ENCODE measurements around the gene CMIP. TPM values are rescaled to one million over a fixed set of nuclear protein-coding genes. Genes with fewer than 3 reads are reported as not detected.

The CMIP gene
- polyA plus RNA-seq, 1 experiment: 2.7 TPM

- CTCF ChIA-PET: no interaction called here
Observed at GRCh38 chr16:81669473-81670350, 225.1 kb downstream of the CMIP start.

GRCh38 chr16:81671738-81672597, 227.4 kb downstream of the CMIP start:
- TF ChIP-seq CTCF (IDR thresholded peaks at IDR 0.05; ENCODE audit: low read depth, low read length): no peak

More at GRCh38 chr16:81669473-81670350, 225.1 kb downstream of the CMIP start:
- H3K27me3 ChIP-seq (ENCODE audit: control insufficient read depth, insufficient read depth, low read length): no peaks in the 10 kb centered on the region
- no peaks in the 10 kb centered on the region; the same call in 1 of the 2 replicates for H3K9me3 ChIP-seq (ENCODE audit: control insufficient read depth, insufficient read depth, low read length)
- TF ChIP-seq CTCF (IDR thresholded peaks at IDR 0.05; ENCODE audit: low read depth, low read length): no peak
- no peak overlapping the region for H3K4me3 ChIP-seq (ENCODE audit: low read depth, low read length)
- no peak overlapping the region for H3K27ac ChIP-seq (ENCODE audit: low read depth, low read length)
- POLR2A ChIA-PET: no interaction called here
- no peak for DNase-seq (ENCODE audit: low read depth, low spot score)

GRCh38 chr16:81673432-81673831, 228.8 kb downstream of the CMIP start:
- POLR2A ChIA-PET: no interaction called here
- H3K27ac ChIP-seq (ENCODE audit: low read depth, low read length): no peak overlapping the region
- DNase-seq (ENCODE audit: low read depth, low spot score): no peak
- no peak overlapping the region for H3K4me3 ChIP-seq (ENCODE audit: low read depth, low read length)
- H3K27me3 ChIP-seq (ENCODE audit: control insufficient read depth, insufficient read depth, low read length): no peaks in the 10 kb centered on the region
- CTCF ChIA-PET: no interaction called here
- no peaks in the 10 kb centered on the region; the same call in 1 of the 2 replicates for H3K9me3 ChIP-seq (ENCODE audit: control insufficient read depth, insufficient read depth, low read length)
- TF ChIP-seq CTCF (IDR thresholded peaks at IDR 0.05; ENCODE audit: low read depth, low read length): no peak

More at GRCh38 chr16:81671738-81672597, 227.4 kb downstream of the CMIP start:
- Histone ChIP-seq H3K9me3 (ENCODE audit: control insufficient read depth, insufficient read depth, low read length) (no peaks in the 10 kb centered on the region; the same call in 1 of the 2 replicates), H3K27me3 (ENCODE audit: control insufficient read depth, insufficient read depth, low read length) (no peaks in the 10 kb centered on the region), H3K27ac (ENCODE audit: low read depth, low read length) (no peak overlapping the region), H3K4me3 (ENCODE audit: low read depth, low read length) (no peak overlapping the region)
- POLR2A ChIA-PET: no interaction called here
- CTCF ChIA-PET: no interaction called here
- no peak for DNase-seq (ENCODE audit: low read depth, low spot score)

- DNase-seq (ENCODE audit: low read depth, low spot score): no peak
- ChIA-PET CTCF (interaction anchor here (0.6 kb wide), 1 partner anchor 493 kb away, joined by 3 read pairs; no protein-coding TSS in a partner anchor), POLR2A (no interaction called here)
- Histone ChIP-seq H3K27me3 (ENCODE audit: control insufficient read depth, insufficient read depth, low read length) (no peaks in the 10 kb centered on the region), H3K4me3 (ENCODE audit: low read depth, low read length) (no peak overlapping the region), H3K27ac (ENCODE audit: low read depth, low read length) (no peak overlapping the region), H3K9me3 (ENCODE audit: control insufficient read depth, insufficient read depth, low read length) (no peaks in the 10 kb centered on the region; the same call in 1 of the 2 replicates)
- TF ChIP-seq CTCF (IDR thresholded peaks at IDR 0.05; ENCODE audit: low read depth, low read length): no peak
Observed at GRCh38 chr16:81675662-81676061, 231.1 kb downstream of the CMIP start.
